GM18861 (cell line): Measurements from ENCODE around the gene RBM39.
"Not testable (repeated sequence)": the region's sequence is repeated elsewhere in the genome, so short reads cannot be mapped to it uniquely, and the experiment has no call there.

Experiments
- ATAC-seq: cut with Tn5 transposase; IDR thresholded peaks from one replicate; pipeline ENCODE4 v1.9.1; 2021; ENCODE audit not compliant: unreplicated experiment

RBM39 gene

GRCh38 chr20:35741892-35742740, at the start of gene RBM39:
Gene RBM39, minus strand, starts transcription at chr20:35742260. Its CDS starts 1,386 bp downstream, at chr20:35740874.
- ATAC-seq: peak; percentile 81

- no peak for ATAC-seq
Measured at GRCh38 chr20:35791821-35792220, 49.8 kb upstream of the RBM39 start.

GRCh38 chr20:35791097-35791496, 49.0 kb upstream of the RBM39 start:
- ATAC-seq: no peak

- ATAC-seq: no peak
Measured at GRCh38 chr20:35788796-35789195, 46.7 kb upstream of the RBM39 start.

- ATAC-seq: not testable (repeated sequence)
Measured at GRCh38 chr20:35785541-35785940, 43.5 kb upstream of the RBM39 start.

- ATAC-seq: not testable (repeated sequence)
Measured at GRCh38 chr20:35783811-35784210, 41.8 kb upstream of the RBM39 start.

- no peak for ATAC-seq
Measured at GRCh38 chr20:35776513-35777101, 34.5 kb upstream of the RBM39 start.

- ATAC-seq: no peak
Measured at GRCh38 chr20:35774391-35774790, 32.3 kb upstream of the RBM39 start.

- ATAC-seq: no peak
Measured at GRCh38 chr20:35773154-35773751, 31.2 kb upstream of the RBM39 start.

- ATAC-seq: no peak
Measured at GRCh38 chr20:35772563-35773058, 30.6 kb upstream of the RBM39 start.

GRCh38 chr20:35771689-35772562, 29.9 kb upstream of the RBM39 start, which contains the start of gene PHF20:
Gene PHF20, plus strand, starts transcription at chr20:35772015. Its CDS starts 29,508 bp downstream, at chr20:35801523.
- peak; percentile 53 for ATAC-seq

GRCh38 chr20:35771367-35771688, 29.3 kb upstream of the RBM39 start:
- ATAC-seq: no peak

GRCh38 chr20:35768731-35769664, 26.9 kb upstream of the RBM39 start:
- ATAC-seq: no peak

- peak; percentile 55 for ATAC-seq
Measured at GRCh38 chr20:35767683-35768481, 25.8 kb upstream of the RBM39 start.

- no peak for ATAC-seq
Measured at GRCh38 chr20:35766843-35767242, 24.8 kb upstream of the RBM39 start.

GRCh38 chr20:35764936-35765335, 22.9 kb upstream of the RBM39 start:
- ATAC-seq: not testable (repeated sequence)

GRCh38 chr20:35762461-35762860, 20.4 kb upstream of the RBM39 start:
- ATAC-seq: no peak

GRCh38 chr20:35761548-35761947, 19.5 kb upstream of the RBM39 start:
- not testable (repeated sequence) for ATAC-seq
